Progenitor cell of endocrine pancreas (in vitro differentiated cells): Measurements from ENCODE around the gene GZMH. TPM values are rescaled to one million over a fixed set of nuclear protein-coding genes. Genes with fewer than 3 reads are reported as not detected.
"Not testable (repeated sequence)": the region's sequence is repeated elsewhere in the genome, so short reads cannot be mapped to it uniquely, and the experiment has no call there.

Experiments
- DNase-seq: peaks from one replicate; pipeline ENCODE4 v3.0.0; 2021; ENCODE audit warnings: low spot score; ENCODE audit not compliant: unreplicated experiment
- H3K27ac Mint-ChIP-seq: 2 replicates; pipeline ENCODE4 v1.8.0; 2021; ENCODE audit warnings: mild to moderate bottlenecking, moderate library complexity, mixed read lengths
- H3K27me3 Mint-ChIP-seq: 2 replicates; pipeline ENCODE4 v1.8.0; 2021; ENCODE audit warnings: mixed read lengths
- H3K36me3 Mint-ChIP-seq: 2 replicates; pipeline ENCODE4 v1.8.0; 2022; ENCODE audit warnings: mixed read lengths; ENCODE audit not compliant: insufficient read depth
- H3K4me1 Mint-ChIP-seq: 2 replicates; pipeline ENCODE4 v1.8.0; 2021; ENCODE audit warnings: low read depth, mixed read lengths
- H3K4me3 Mint-ChIP-seq: 2 replicates; pipeline ENCODE4 v1.8.0; 2021; ENCODE audit warnings: low read depth, mild to moderate bottlenecking, moderate library complexity, mixed read lengths
- H3K9me3 Mint-ChIP-seq: 2 replicates; pipeline ENCODE4 v1.8.0; 2021; ENCODE audit warnings: low read depth, mixed read lengths
- total RNA-seq: library from RNA; stranded (reverse); gene quantifications from 2 replicates; pipeline ENCODE4 v1.2.1, GENCODE V29; 2021
- TF ChIP-seq, protein P1 (sequence below): fragments of 200-600 bp; sonication (generic); IDR thresholded peaks from one replicate; pipeline ENCODE4 v1.5.0; 2021; ENCODE audit warnings: antibody characterized with exemption, mild to moderate bottlenecking; ENCODE audit not compliant: unreplicated experiment

GZMH gene
- total RNA-seq, 1 donor from 2014 or later, result not detected

GRCh38 chr14:24607081-24607480 lies 2.4 kb downstream of the GZMH start:
- Mint-ChIP-seq H3K4me1 (peaks cover 2% of the 10 kb centered on the region), H3K36me3 (no peaks in the 10 kb centered on the region), H3K4me3 (no peak overlapping the region), H3K9me3 (peaks cover 9% of the 10 kb centered on the region), H3K27me3 (no peaks in the 10 kb centered on the region), H3K27ac (no peak overlapping the region)
- TF ChIP-seq, protein P1, sequence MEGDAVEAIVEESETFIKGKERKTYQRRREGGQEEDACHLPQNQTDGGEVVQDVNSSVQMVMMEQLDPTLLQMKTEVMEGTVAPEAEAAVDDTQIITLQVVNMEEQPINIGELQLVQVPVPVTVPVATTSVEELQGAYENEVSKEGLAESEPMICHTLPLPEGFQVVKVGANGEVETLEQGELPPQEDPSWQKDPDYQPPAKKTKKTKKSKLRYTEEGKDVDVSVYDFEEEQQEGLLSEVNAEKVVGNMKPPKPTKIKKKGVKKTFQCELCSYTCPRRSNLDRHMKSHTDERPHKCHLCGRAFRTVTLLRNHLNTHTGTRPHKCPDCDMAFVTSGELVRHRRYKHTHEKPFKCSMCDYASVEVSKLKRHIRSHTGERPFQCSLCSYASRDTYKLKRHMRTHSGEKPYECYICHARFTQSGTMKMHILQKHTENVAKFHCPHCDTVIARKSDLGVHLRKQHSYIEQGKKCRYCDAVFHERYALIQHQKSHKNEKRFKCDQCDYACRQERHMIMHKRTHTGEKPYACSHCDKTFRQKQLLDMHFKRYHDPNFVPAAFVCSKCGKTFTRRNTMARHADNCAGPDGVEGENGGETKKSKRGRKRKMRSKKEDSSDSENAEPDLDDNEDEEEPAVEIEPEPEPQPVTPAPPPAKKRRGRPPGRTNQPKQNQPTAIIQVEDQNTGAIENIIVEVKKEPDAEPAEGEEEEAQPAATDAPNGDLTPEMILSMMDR, result no peak
- DNase-seq, result no peak

DNA sequence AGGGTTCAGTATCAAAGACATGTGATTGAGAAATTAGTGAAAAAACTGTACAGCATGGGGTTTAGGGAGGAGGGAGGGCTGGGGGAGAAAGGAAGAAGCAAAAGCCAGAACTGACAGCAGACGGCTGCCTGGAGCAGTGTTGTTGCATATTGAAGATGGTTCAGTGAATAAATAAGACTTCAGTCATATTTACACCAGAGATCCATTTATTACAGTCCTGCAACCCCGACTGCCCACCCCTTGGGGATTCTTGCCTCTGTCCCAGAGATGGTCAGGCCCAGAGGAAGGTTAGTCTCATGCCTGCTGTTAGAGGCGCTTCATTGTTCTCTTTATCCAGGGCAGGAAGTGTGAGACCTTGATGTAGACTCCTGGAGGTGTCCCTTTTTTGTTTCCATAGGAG lies 3.2 kb downstream of the GZMH start:
- Mint-ChIP-seq H3K9me3 (peaks cover 6% of the 10 kb centered on the region), H3K4me1 (peaks cover 2% of the 10 kb centered on the region), H3K27ac (no peak overlapping the region), H3K27me3 (no peaks in the 10 kb centered on the region), H3K36me3 (no peaks in the 10 kb centered on the region), H3K4me3 (no peak overlapping the region)
- TF ChIP-seq, protein P1, result no peak
- no peak for DNase-seq

DNA sequence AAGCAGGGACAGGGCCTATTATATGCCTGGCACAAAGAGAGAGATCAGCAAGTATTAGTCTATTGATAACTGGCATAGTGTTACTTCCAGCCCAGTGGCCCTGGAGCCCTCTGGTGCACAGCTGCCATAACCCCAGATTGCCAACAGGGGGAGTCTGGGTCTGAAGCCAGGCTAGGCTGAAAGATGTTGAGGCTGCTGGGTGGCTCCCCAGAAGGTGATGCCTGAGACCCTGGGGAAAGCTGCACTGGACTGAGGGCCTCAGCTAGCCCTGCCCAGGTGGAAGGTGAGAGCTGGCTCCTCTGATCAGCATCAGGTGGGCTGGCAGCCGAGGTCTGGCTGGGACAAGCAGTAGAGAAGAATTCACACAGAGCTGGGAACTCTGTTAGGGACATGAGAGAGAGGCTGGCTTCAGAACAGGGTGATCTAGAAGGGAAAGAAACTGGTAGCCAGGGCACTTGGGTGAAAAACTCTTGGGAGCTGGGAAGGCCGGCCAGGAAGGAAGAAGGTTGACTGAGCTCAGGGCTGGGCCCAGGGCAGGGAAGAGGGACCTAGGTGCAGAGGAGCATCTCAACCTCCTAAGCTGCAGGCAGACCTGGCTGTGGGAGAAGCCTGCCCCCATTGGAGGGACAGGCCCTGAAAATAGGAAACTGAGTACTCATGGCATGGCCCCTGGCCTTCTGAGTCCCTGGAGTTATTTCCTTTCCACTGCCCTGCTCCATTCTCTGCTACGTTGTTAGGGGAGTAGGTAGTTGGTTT lies 3.9 kb downstream of the GZMH start:
- H3K4me3 Mint-ChIP-seq, result no peak overlapping the region
- peak overlapping the region; percentile 4 for H3K27ac Mint-ChIP-seq
- H3K36me3 Mint-ChIP-seq, result no peaks in the 10 kb centered on the region
- TF ChIP-seq, protein P1, result peak; percentile 52
- H3K9me3 Mint-ChIP-seq, result peaks cover 6% of the 10 kb centered on the region
- peaks cover 2% of the 10 kb centered on the region for H3K4me1 Mint-ChIP-seq
- no peak for DNase-seq
- H3K27me3 Mint-ChIP-seq, result no peaks in the 10 kb centered on the region

DNA sequence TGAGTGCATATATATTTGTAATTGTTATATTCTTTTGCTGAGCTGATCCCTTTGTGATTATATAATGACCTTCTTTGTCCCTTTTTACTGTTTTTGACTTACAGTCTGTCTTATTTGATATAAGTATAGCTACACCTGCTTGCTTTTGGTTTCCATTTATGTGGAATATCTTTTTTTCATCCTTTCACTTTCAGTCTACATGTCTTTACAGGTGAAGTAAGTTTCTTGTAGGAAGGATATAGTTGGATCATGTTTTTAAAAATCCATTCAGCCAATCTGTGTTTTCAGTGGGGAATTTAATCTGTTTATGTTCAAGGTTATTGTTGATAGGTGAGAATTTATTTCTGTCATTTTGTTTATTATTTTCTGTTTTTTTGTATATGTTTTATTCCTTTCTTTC lies 12.1 kb downstream of the GZMH start:
- no peak for DNase-seq
- TF ChIP-seq, protein P1, result no peak
- peaks cover 66% of the 10 kb centered on the region for H3K9me3 Mint-ChIP-seq
- H3K4me3 Mint-ChIP-seq, result no peak overlapping the region
- H3K4me1 Mint-ChIP-seq, result no peaks in the 10 kb centered on the region
- H3K27ac Mint-ChIP-seq, result no peak overlapping the region
- no peaks in the 10 kb centered on the region for H3K27me3 Mint-ChIP-seq
- H3K36me3 Mint-ChIP-seq, result no peaks in the 10 kb centered on the region

DNA sequence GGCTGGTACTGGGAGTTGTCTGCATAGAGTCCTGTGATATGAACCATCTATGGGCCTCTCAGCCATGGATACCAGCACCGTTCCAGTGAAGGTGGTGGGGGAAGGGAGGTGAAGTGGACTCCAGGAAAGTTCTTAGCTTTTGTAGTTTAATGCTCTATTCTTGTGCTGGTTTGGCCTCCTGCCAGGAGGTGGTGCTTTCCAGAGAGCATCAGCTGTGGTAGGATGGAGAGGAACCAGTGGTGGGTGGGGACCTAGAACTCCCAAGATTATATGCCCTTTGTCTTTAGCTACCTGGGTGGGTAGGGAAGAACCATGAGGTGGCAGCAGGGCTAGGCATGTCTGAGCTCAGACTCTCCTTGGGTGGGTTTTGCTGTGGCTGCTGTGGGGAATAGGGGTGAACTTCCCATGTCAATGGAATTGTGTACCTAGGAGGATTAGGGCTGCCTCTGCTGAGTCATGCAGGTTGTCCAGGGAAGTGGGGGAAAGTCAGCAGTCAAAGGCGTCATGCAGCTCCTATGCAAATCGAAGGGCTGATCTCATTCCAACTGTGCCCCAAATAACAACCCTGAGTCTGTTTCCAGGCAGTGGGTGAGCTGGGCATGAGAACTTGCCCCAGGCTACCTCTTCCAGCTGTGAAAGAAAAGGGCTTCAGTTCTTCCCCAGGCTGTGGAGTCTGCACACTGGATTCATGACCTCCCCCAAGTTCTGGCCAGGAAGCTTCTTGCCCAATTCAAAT lies 14.2 kb downstream of the GZMH start:
- H3K9me3 Mint-ChIP-seq, result peaks cover 79% of the 10 kb centered on the region
- no peak overlapping the region for H3K27ac Mint-ChIP-seq
- TF ChIP-seq, protein P1, result no peak
- no peaks in the 10 kb centered on the region for H3K27me3 Mint-ChIP-seq
- no peaks in the 10 kb centered on the region for H3K36me3 Mint-ChIP-seq
- H3K4me1 Mint-ChIP-seq, result no peaks in the 10 kb centered on the region
- no peak overlapping the region for H3K4me3 Mint-ChIP-seq
- no peak for DNase-seq

GRCh38 chr14:24591004-24591403 lies 18.5 kb downstream of the GZMH start:
- not testable (repeated sequence) for H3K4me1 Mint-ChIP-seq, H3K27ac Mint-ChIP-seq, H3K36me3 Mint-ChIP-seq, H3K27me3 Mint-ChIP-seq, DNase-seq, H3K4me3 Mint-ChIP-seq
- H3K9me3 Mint-ChIP-seq, result peaks cover 69% of the 10 kb centered on the region

- DNase-seq, H3K4me3 Mint-ChIP-seq, H3K4me1 Mint-ChIP-seq, H3K27me3 Mint-ChIP-seq, H3K27ac Mint-ChIP-seq, H3K36me3 Mint-ChIP-seq: not testable (repeated sequence)
- H3K9me3 Mint-ChIP-seq, result peaks cover 43% of the 10 kb centered on the region
Observed at GRCh38 chr14:24584402-24584801, 25.1 kb downstream of the GZMH start.
